Measurements from ENCODE around the gene AATK.

The AATK gene

GRCh38 chr17:81197831-81198490, 31.9 kb upstream of the AATK start:
- Histone ChIP-seq H4K8ac (ENCODE audit: low read depth, low read length) (no peak overlapping the region), H3K18ac (ENCODE audit: low read length) (no peak overlapping the region), H3K4me3 (ENCODE audit: low read length) (no peak overlapping the region), H2AK5ac (ENCODE audit: low read length) (no peak overlapping the region), H2BK5ac (ENCODE audit: low read length) (no peak overlapping the region), H3K79me1 (ENCODE audit: low read length) (no peaks in the 10 kb centered on the region), H3K23ac (ENCODE audit: low read length) (no peak overlapping the region), H3K9ac (ENCODE audit: low read length) (no peak overlapping the region), H3K56ac (ENCODE audit: low read length) (no peak overlapping the region), H3K4ac (ENCODE audit: low read depth, low read length) (no peak overlapping the region), H3K79me2 (ENCODE audit: control insufficient read depth, insufficient read depth, low read length) (no peaks in the 10 kb centered on the region), H2BK15ac (replicated peaks; ENCODE audit: low read depth) (no peak overlapping the region), H3K27ac (ENCODE audit: low read depth, low read length) (no peak overlapping the region), H3K4me2 (ENCODE audit: low read length) (no peak overlapping the region), H3K27me3 (ENCODE audit: insufficient read depth, low read length, poor library complexity) (no peaks in the 10 kb centered on the region), H2BK120ac (ENCODE audit: low read depth, low read length) (no peak overlapping the region), H3K36me3 (ENCODE audit: control insufficient read depth, insufficient read depth, low read length) (no peaks in the 10 kb centered on the region), H3K4me1 (ENCODE audit: control insufficient read depth, low read depth, low read length) (no peaks in the 10 kb centered on the region), H4K5ac (ENCODE audit: low read length) (no peak overlapping the region)
- DNase-seq = no peak
- no CpG with 5 or more reads among the region's 21 CpGs for WGBS (ENCODE audit: extremely low coverage, insufficient coverage, low lambda C conversion rate)

- WGBS (ENCODE audit: extremely low coverage, insufficient coverage, low lambda C conversion rate) = no CpG with 5 or more reads among the region's 14 CpGs
- H2BK15ac ChIP-seq (replicated peaks; ENCODE audit: low read depth) = no peak overlapping the region
- no peaks in the 10 kb centered on the region for H3K4me1 ChIP-seq (ENCODE audit: control insufficient read depth, low read depth, low read length)
- no peak overlapping the region for H3K4me2 ChIP-seq (ENCODE audit: low read length)
- no peaks in the 10 kb centered on the region for H3K36me3 ChIP-seq (ENCODE audit: control insufficient read depth, insufficient read depth, low read length)
- H3K79me2 ChIP-seq (ENCODE audit: control insufficient read depth, insufficient read depth, low read length) = no peaks in the 10 kb centered on the region
- H3K79me1 ChIP-seq (ENCODE audit: low read length) = no peaks in the 10 kb centered on the region
- H2BK5ac ChIP-seq (ENCODE audit: low read length) = no peak overlapping the region
- H2AK5ac ChIP-seq (ENCODE audit: low read length) = no peak overlapping the region
- H4K8ac ChIP-seq (ENCODE audit: low read depth, low read length) = no peak overlapping the region
- H3K23ac ChIP-seq (ENCODE audit: low read length) = no peak overlapping the region
- no peak overlapping the region for H3K4ac ChIP-seq (ENCODE audit: low read depth, low read length)
- no peak overlapping the region for H2BK120ac ChIP-seq (ENCODE audit: low read depth, low read length)
- no peak overlapping the region for H3K27ac ChIP-seq (ENCODE audit: low read depth, low read length)
- H4K5ac ChIP-seq (ENCODE audit: low read length) = no peak overlapping the region
- no peak overlapping the region for H3K56ac ChIP-seq (ENCODE audit: low read length)
- no peak overlapping the region for H3K9ac ChIP-seq (ENCODE audit: low read length)
- H3K4me3 ChIP-seq (ENCODE audit: low read length) = no peak overlapping the region
- H3K18ac ChIP-seq (ENCODE audit: low read length) = no peak overlapping the region
- DNase-seq = no peak
- H3K27me3 ChIP-seq (ENCODE audit: insufficient read depth, low read length, poor library complexity) = no peaks in the 10 kb centered on the region
Observed at GRCh38 chr17:81197409-81197795, 31.4 kb upstream of the AATK start.

GRCh38 chr17:81196505-81197408, 30.7 kb upstream of the AATK start:
- no peak overlapping the region for H3K4ac ChIP-seq (ENCODE audit: low read depth, low read length)
- no peaks in the 10 kb centered on the region for H3K79me1 ChIP-seq (ENCODE audit: low read length)
- H4K5ac ChIP-seq (ENCODE audit: low read length) = no peak overlapping the region
- H2BK120ac ChIP-seq (ENCODE audit: low read depth, low read length) = no peak overlapping the region
- no peak overlapping the region for H3K23ac ChIP-seq (ENCODE audit: low read length)
- no peak overlapping the region for H3K9ac ChIP-seq (ENCODE audit: low read length)
- H3K27ac ChIP-seq (ENCODE audit: low read depth, low read length) = no peak overlapping the region
- WGBS (ENCODE audit: extremely low coverage, insufficient coverage, low lambda C conversion rate) = no CpG with 5 or more reads among the region's 45 CpGs
- H3K4me1 ChIP-seq (ENCODE audit: control insufficient read depth, low read depth, low read length) = no peaks in the 10 kb centered on the region
- H3K36me3 ChIP-seq (ENCODE audit: control insufficient read depth, insufficient read depth, low read length) = no peaks in the 10 kb centered on the region
- no peak overlapping the region for H2AK5ac ChIP-seq (ENCODE audit: low read length)
- H3K79me2 ChIP-seq (ENCODE audit: control insufficient read depth, insufficient read depth, low read length) = no peaks in the 10 kb centered on the region
- H3K4me3 ChIP-seq (ENCODE audit: low read length) = no peak overlapping the region
- DNase-seq = no peak
- H4K8ac ChIP-seq (ENCODE audit: low read depth, low read length) = no peak overlapping the region
- no peaks in the 10 kb centered on the region for H3K27me3 ChIP-seq (ENCODE audit: insufficient read depth, low read length, poor library complexity)
- H2BK5ac ChIP-seq (ENCODE audit: low read length) = no peak overlapping the region
- H3K18ac ChIP-seq (ENCODE audit: low read length) = no peak overlapping the region
- H3K56ac ChIP-seq (ENCODE audit: low read length) = no peak overlapping the region
- H2BK15ac ChIP-seq (replicated peaks; ENCODE audit: low read depth) = no peak overlapping the region
- H3K4me2 ChIP-seq (ENCODE audit: low read length) = no peak overlapping the region

- Histone ChIP-seq H3K4ac (ENCODE audit: low read depth, low read length) (no peak overlapping the region), H3K4me2 (ENCODE audit: low read length) (no peak overlapping the region), H4K8ac (ENCODE audit: low read depth, low read length) (no peak overlapping the region), H3K79me1 (ENCODE audit: low read length) (no peaks in the 10 kb centered on the region), H3K79me2 (ENCODE audit: control insufficient read depth, insufficient read depth, low read length) (no peaks in the 10 kb centered on the region), H3K36me3 (ENCODE audit: control insufficient read depth, insufficient read depth, low read length) (no peaks in the 10 kb centered on the region), H3K23ac (ENCODE audit: low read length) (no peak overlapping the region), H3K27me3 (ENCODE audit: insufficient read depth, low read length, poor library complexity) (no peaks in the 10 kb centered on the region), H3K4me1 (ENCODE audit: control insufficient read depth, low read depth, low read length) (no peaks in the 10 kb centered on the region), H3K9ac (ENCODE audit: low read length) (no peak overlapping the region), H2BK120ac (ENCODE audit: low read depth, low read length) (no peak overlapping the region), H3K27ac (ENCODE audit: low read depth, low read length) (no peak overlapping the region), H3K18ac (ENCODE audit: low read length) (no peak overlapping the region), H2AK5ac (ENCODE audit: low read length) (no peak overlapping the region), H4K5ac (ENCODE audit: low read length) (no peak overlapping the region), H3K56ac (ENCODE audit: low read length) (no peak overlapping the region), H3K4me3 (ENCODE audit: low read length) (no peak overlapping the region), H2BK5ac (ENCODE audit: low read length) (no peak overlapping the region), H2BK15ac (replicated peaks; ENCODE audit: low read depth) (no peak overlapping the region)
- DNase-seq = no peak
- no CpG with 5 or more reads among the region's 14 CpGs for WGBS (ENCODE audit: extremely low coverage, insufficient coverage, low lambda C conversion rate)
Observed at GRCh38 chr17:81195941-81196495, 30.0 kb upstream of the AATK start.

GRCh38 chr17:81194941-81195901, 29.2 kb upstream of the AATK start:
- Histone ChIP-seq H3K4me1 (ENCODE audit: control insufficient read depth, low read depth, low read length) (no peaks in the 10 kb centered on the region), H4K5ac (ENCODE audit: low read length) (no peak overlapping the region), H3K79me1 (ENCODE audit: low read length) (no peaks in the 10 kb centered on the region), H2BK5ac (ENCODE audit: low read length) (no peak overlapping the region), H3K27ac (ENCODE audit: low read depth, low read length) (no peak overlapping the region), H3K36me3 (ENCODE audit: control insufficient read depth, insufficient read depth, low read length) (no peaks in the 10 kb centered on the region), H3K56ac (ENCODE audit: low read length) (no peak overlapping the region), H3K4ac (ENCODE audit: low read depth, low read length) (no peak overlapping the region), H3K4me3 (ENCODE audit: low read length) (no peak overlapping the region), H4K8ac (ENCODE audit: low read depth, low read length) (no peak overlapping the region), H2BK15ac (replicated peaks; ENCODE audit: low read depth) (no peak overlapping the region), H3K79me2 (ENCODE audit: control insufficient read depth, insufficient read depth, low read length) (no peaks in the 10 kb centered on the region), H3K27me3 (ENCODE audit: insufficient read depth, low read length, poor library complexity) (no peaks in the 10 kb centered on the region), H2BK120ac (ENCODE audit: low read depth, low read length) (no peak overlapping the region), H3K23ac (ENCODE audit: low read length) (no peak overlapping the region), H3K4me2 (ENCODE audit: low read length) (no peak overlapping the region), H2AK5ac (ENCODE audit: low read length) (no peak overlapping the region), H3K9ac (ENCODE audit: low read length) (no peak overlapping the region), H3K18ac (ENCODE audit: low read length) (no peak overlapping the region)
- WGBS (ENCODE audit: extremely low coverage, insufficient coverage, low lambda C conversion rate) = no CpG with 5 or more reads among the region's 37 CpGs
- DNase-seq = no peak

All from mesendoderm (in vitro differentiated cells).